Activated effector memory CD4-positive, alpha-beta T cell treated with anti-CD3 and anti-CD28 coated beads, Interleukin-2, amount 50 U/mL, for 16 hours (primary cell): ENCODE results near the gene WASHC4.

Experiments used
- DNase-seq: peaks from one replicate; pipeline ENCODE4 v3.0.0-alpha.2; 2020

Gene WASHC4

GRCh38 chr12:105214670-105215375, 107.3 kb downstream of the WASHC4 start:
- DNase-seq: no peak

GRCh38 chr12:105218434-105218833, 110.9 kb downstream of the WASHC4 start:
- no peak for DNase-seq
